Progenitor cell of endocrine pancreas (in vitro differentiated cells): Measurements from ENCODE around the gene ANKLE2. TPM values are rescaled to one million over a fixed set of nuclear protein-coding genes. Genes with fewer than 3 reads are reported as not detected.
"Not testable (repeated sequence)": the region's sequence is repeated elsewhere in the genome, so short reads cannot be mapped to it uniquely, and the experiment has no call there.

ENCODE experiments used
- DNase-seq: peaks from one replicate; pipeline ENCODE4 v3.0.0; 2021; ENCODE audit warnings: low spot score; ENCODE audit not compliant: unreplicated experiment
- H3K27ac Mint-ChIP-seq: 2 replicates; pipeline ENCODE4 v1.8.0; 2021; ENCODE audit warnings: mild to moderate bottlenecking, moderate library complexity, mixed read lengths
- H3K27me3 Mint-ChIP-seq: 2 replicates; pipeline ENCODE4 v1.8.0; 2021; ENCODE audit warnings: mixed read lengths
- H3K36me3 Mint-ChIP-seq: 2 replicates; pipeline ENCODE4 v1.8.0; 2022; ENCODE audit warnings: mixed read lengths; ENCODE audit not compliant: insufficient read depth
- H3K4me1 Mint-ChIP-seq: 2 replicates; pipeline ENCODE4 v1.8.0; 2021; ENCODE audit warnings: low read depth, mixed read lengths
- H3K4me3 Mint-ChIP-seq: 2 replicates; pipeline ENCODE4 v1.8.0; 2021; ENCODE audit warnings: low read depth, mild to moderate bottlenecking, moderate library complexity, mixed read lengths
- H3K9me3 Mint-ChIP-seq: 2 replicates; pipeline ENCODE4 v1.8.0; 2021; ENCODE audit warnings: low read depth, mixed read lengths
- CTCF ChIP-seq: fragments of 200-600 bp; sonication (generic); IDR thresholded peaks from one replicate; pipeline ENCODE4 v1.5.0; 2021; ENCODE audit warnings: antibody characterized with exemption, mild to moderate bottlenecking; ENCODE audit not compliant: unreplicated experiment
- total RNA-seq: library from RNA; stranded (reverse); gene quantifications from 2 replicates; pipeline ENCODE4 v1.2.1, GENCODE V29; 2021

Gene ANKLE2
- total RNA-seq, 1 donor from 2014 or later = 81.1 TPM

GRCh38 chr12:132695431-132695830 is 66.2 kb downstream of the ANKLE2 start:
- H3K27ac Mint-ChIP-seq = no peak overlapping the region
- no peaks in the 10 kb centered on the region for H3K27me3 Mint-ChIP-seq
- no peak for DNase-seq
- no peaks in the 10 kb centered on the region for H3K4me1 Mint-ChIP-seq
- TF ChIP-seq CTCF = no peak
- H3K36me3 Mint-ChIP-seq = peaks cover 8% of the 10 kb centered on the region
- no peaks in the 10 kb centered on the region for H3K9me3 Mint-ChIP-seq
- no peak overlapping the region for H3K4me3 Mint-ChIP-seq

GRCh38 chr12:132694888-132695287 is 66.7 kb downstream of the ANKLE2 start:
- not testable (repeated sequence) for H3K27me3 Mint-ChIP-seq, DNase-seq, H3K36me3 Mint-ChIP-seq, H3K4me1 Mint-ChIP-seq, H3K4me3 Mint-ChIP-seq, H3K9me3 Mint-ChIP-seq, H3K27ac Mint-ChIP-seq

GRCh38 chr12:132692030-132692429 is 69.6 kb downstream of the ANKLE2 start:
- H3K27me3 Mint-ChIP-seq = peaks cover 10% of the 10 kb centered on the region
- H3K27ac Mint-ChIP-seq, H3K9me3 Mint-ChIP-seq, DNase-seq, H3K4me3 Mint-ChIP-seq, H3K4me1 Mint-ChIP-seq, H3K36me3 Mint-ChIP-seq: not testable (repeated sequence)

- Mint-ChIP-seq H3K27me3 (peaks cover 10% of the 10 kb centered on the region), H3K9me3 (no peaks in the 10 kb centered on the region), H3K4me3 (peak overlapping the region; percentile 34)
Observed at GRCh38 chr12:132690112-132690511, 71.5 kb downstream of the ANKLE2 start.

GRCh38 chr12:132689227-132689626 is 72.4 kb downstream of the ANKLE2 start:
- no peak for TF ChIP-seq CTCF
- H3K27ac Mint-ChIP-seq = peak overlapping the region; percentile 4
- H3K4me3 Mint-ChIP-seq = peak overlapping the region; percentile 70
- DNase-seq = no peak
- peaks cover 11% of the 10 kb centered on the region for H3K4me1 Mint-ChIP-seq
- H3K9me3 Mint-ChIP-seq = no peaks in the 10 kb centered on the region
- H3K36me3 Mint-ChIP-seq = no peaks in the 10 kb centered on the region
- H3K27me3 Mint-ChIP-seq = peaks cover 10% of the 10 kb centered on the region

More at GRCh38 chr12:132690112-132690511, 71.5 kb downstream of the ANKLE2 start:
- Mint-ChIP-seq H3K36me3 (no peaks in the 10 kb centered on the region), H3K27ac (no peak overlapping the region), H3K4me1 (peaks cover 11% of the 10 kb centered on the region)
- no peak for DNase-seq
- no peak for TF ChIP-seq CTCF

GRCh38 chr12:132687211-132688164 is 74.1 kb downstream of the ANKLE2 start, which contains the start of the genes POLE and PXMP2:
POLE (minus strand) TSS chr12:132687342; CDS start chr12:132687315, 27 bp downstream.
PXMP2 (plus strand) TSS chr12:132687587; CDS start chr12:132687671, 84 bp downstream.
- H3K36me3 Mint-ChIP-seq = no peaks in the 10 kb centered on the region
- H3K4me1 Mint-ChIP-seq = peaks cover 11% of the 10 kb centered on the region
- H3K27me3 Mint-ChIP-seq = peaks cover 10% of the 10 kb centered on the region
- DNase-seq = peak; percentile 93
- TF ChIP-seq CTCF = peak; percentile 17
- H3K9me3 Mint-ChIP-seq = no peaks in the 10 kb centered on the region
- H3K4me3 Mint-ChIP-seq = peak within 1 kb of the TSS; percentile 73
- peak within 1 kb of the TSS; percentile 81 for H3K27ac Mint-ChIP-seq
